Measurements from ENCODE around the gene C13orf46.

GRCh38 chr13:113931841-113932459, 41.9 kb downstream of the C13orf46 start:
- TF ChIP-seq CTCF (IDR thresholded peaks at IDR 0.05): no peak
- TF ChIP-seq ZFX (IDR thresholded peaks at IDR 0.05; ENCODE audit: borderline replicate concordance): no peak

Measured in 22Rv1 (cell line).